Esophagus muscularis mucosa (tissue), 4 donors: ENCODE measurements around the gene GRID2.

ENCODE experiments used
- EP300 ChIP-seq: sonication (generic); formaldehyde crosslinking; IDR thresholded peaks from one replicate; pipeline ENCODE4 v1.6.1; 2017; ENCODE audit warnings: antibody characterized with exemption
- POLR2A ChIP-seq: fragments of 450-650 bp; IDR thresholded peaks from one replicate; pipeline ENCODE4 v1.6.1; 2017; ENCODE audit warnings: antibody characterized with exemption, moderate library complexity, mild to moderate bottlenecking, low read depth
- POLR2AphosphoS5 ChIP-seq, 2 donors: sonication (generic); formaldehyde crosslinking; IDR thresholded peaks; one replicate each; pipeline ENCODE4 v1.6.1; 2017; ENCODE audit warnings: antibody characterized with exemption in 2 of 2
- TF ChIP-seq, protein P1 (sequence below), 3 experiments: fragments of 200-600 bp in 2 of 3; fragments of 450-650 bp in 1 of 3; sonication (generic) in 2 of 3; IDR thresholded peaks; one replicate each; pipeline ENCODE4 v1.5.1; 2017 to 2019; ENCODE audit warnings: antibody characterized with exemption in 3 of 3, mild to moderate bottlenecking in 2 of 3, moderate library complexity in 1 of 3

GRCh38 chr4:93186846-93187245 is 883.1 kb downstream of the GRID2 start:
- TF ChIP-seq, protein P1, sequence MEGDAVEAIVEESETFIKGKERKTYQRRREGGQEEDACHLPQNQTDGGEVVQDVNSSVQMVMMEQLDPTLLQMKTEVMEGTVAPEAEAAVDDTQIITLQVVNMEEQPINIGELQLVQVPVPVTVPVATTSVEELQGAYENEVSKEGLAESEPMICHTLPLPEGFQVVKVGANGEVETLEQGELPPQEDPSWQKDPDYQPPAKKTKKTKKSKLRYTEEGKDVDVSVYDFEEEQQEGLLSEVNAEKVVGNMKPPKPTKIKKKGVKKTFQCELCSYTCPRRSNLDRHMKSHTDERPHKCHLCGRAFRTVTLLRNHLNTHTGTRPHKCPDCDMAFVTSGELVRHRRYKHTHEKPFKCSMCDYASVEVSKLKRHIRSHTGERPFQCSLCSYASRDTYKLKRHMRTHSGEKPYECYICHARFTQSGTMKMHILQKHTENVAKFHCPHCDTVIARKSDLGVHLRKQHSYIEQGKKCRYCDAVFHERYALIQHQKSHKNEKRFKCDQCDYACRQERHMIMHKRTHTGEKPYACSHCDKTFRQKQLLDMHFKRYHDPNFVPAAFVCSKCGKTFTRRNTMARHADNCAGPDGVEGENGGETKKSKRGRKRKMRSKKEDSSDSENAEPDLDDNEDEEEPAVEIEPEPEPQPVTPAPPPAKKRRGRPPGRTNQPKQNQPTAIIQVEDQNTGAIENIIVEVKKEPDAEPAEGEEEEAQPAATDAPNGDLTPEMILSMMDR (IDR thresholded peaks at IDR 0.05): no peak
- TF ChIP-seq POLR2AphosphoS5 (IDR thresholded peaks at IDR 0.05) (no peak), POLR2A (no peak), EP300 (no peak)
